Stimulated activated CD4-positive, alpha-beta T cell treated with anti-CD3 and anti-CD28 coated beads, Interleukin-4, amount 100 ng/mL, for 48 hours (primary cell): ENCODE results near the gene WNT8A.

ENCODE experiments used
- DNase-seq, 2 donors: peaks; one replicate each; pipeline ENCODE4 v3.0.0-alpha.2; 2020; ENCODE audit warnings: low read depth in 2 of 2

The WNT8A gene

DNA sequence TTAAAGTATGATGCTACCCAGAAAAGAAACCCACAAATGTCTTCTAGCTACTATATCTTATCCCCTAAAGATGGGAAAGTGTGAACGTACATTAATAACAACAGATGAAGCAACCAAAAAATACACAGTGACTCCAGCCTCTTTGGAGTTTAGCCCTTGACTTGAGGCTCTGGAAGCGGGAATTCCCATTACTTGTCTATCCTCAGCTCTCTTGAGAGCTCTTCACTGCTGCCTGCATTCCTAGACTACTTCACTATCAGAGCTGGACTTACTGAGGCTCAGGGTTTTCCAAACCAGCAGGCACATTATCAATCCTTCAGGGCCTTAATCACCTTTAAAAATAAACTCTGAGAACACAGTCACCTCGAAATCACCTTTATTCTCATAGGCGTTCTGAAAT lies 56.4 kb downstream of the WNT8A start:
- no peak for DNase-seq
